Memory B cell (primary cell): Measurements from ENCODE around the gene NIPSNAP2.

Source experiments
- ATAC-seq: fragments of 150-1000 bp; cut with Tn5 transposase; 2 replicates; pipeline ENCODE4 v1.10.0; 2021; ENCODE audit warnings: low read depth, mild to moderate bottlenecking, moderate library complexity
- DNase-seq, 2 donors: peaks; one replicate each; pipeline ENCODE4 v3.0.0; 2022; ENCODE audit warnings: low spot score in 2 of 2
- H3K27ac Mint-ChIP-seq: one replicate; pipeline ENCODE4 v1.8.0; 2022; ENCODE audit warnings: mild to moderate bottlenecking, moderate library complexity, mixed read lengths
- H3K27me3 Mint-ChIP-seq: one replicate; pipeline ENCODE4 v1.8.0; 2022; ENCODE audit warnings: mixed read lengths
- H3K36me3 Mint-ChIP-seq: one replicate; pipeline ENCODE4 v1.8.0; 2022; ENCODE audit warnings: mild to moderate bottlenecking, mixed read lengths
- H3K4me1 Mint-ChIP-seq: one replicate; pipeline ENCODE4 v1.8.0; 2022; ENCODE audit warnings: mixed read lengths
- H3K4me3 Mint-ChIP-seq: one replicate; pipeline ENCODE4 v1.8.0; 2022; ENCODE audit warnings: mild to moderate bottlenecking, moderate library complexity, mixed read lengths
- H3K9me3 Mint-ChIP-seq: one replicate; pipeline ENCODE4 v1.8.0; 2022; ENCODE audit warnings: mixed read lengths

The NIPSNAP2 gene

DNA sequence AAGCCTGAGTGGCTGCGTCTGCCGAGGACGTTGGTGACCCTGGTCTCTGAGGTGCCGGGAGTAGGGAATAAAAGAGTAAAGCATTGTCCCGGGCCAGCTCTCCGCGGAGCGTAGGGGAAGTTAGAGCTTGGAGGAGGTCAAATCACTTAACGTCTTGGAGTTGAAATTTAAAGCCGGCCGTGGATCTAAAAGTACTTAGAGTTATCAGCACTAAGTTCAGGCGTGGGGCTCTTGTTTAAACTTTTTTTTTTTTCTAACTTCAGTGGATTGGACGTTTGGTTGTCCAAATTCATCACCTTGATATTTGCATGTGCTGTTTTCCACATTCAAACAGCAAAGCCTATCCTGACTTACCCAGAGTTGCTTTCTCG, 700 bp downstream of the NIPSNAP2 start:
- H3K4me3 Mint-ChIP-seq = peak overlapping the region; percentile 68
- peak overlapping the region; percentile 72 for H3K27ac Mint-ChIP-seq
- DNase-seq (no peak), ATAC-seq (no peak)
- peaks cover 30% of the 10 kb centered on the region for H3K4me1 Mint-ChIP-seq
- H3K9me3 Mint-ChIP-seq = no peaks in the 10 kb centered on the region
- H3K27me3 Mint-ChIP-seq = no peaks in the 10 kb centered on the region
- H3K36me3 Mint-ChIP-seq = peaks cover 12% of the 10 kb centered on the region

DNA sequence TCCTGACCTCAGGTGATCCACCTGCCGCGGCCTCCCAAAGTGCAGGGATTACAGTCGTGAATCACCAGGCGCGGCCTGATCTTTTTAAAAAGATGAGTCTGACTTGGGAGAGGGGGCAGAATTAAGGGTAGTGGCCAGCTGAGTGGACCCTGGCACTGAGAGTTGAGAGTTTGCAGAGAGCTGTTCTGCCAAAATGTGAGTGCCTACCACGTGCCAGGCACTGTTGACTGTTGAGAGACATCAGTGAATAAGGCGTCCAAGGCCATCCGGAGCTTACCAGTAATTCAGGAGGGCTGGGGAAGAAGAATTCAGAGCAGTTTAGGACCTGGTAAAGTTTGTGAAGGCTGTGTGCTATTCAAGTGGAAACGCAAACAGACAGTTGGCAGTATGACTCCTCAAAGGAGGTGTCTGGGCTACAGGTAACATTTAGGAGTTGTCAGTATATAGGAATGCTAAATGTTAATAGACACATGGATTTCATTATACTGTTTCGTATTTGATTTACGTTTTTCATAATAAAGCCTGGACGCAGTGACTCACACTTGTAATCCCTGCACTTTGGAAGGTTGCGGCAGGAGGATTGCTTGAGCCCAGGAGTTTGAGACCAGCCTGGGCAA, 1.5 kb downstream of the NIPSNAP2 start:
- H3K27me3 Mint-ChIP-seq = no peaks in the 10 kb centered on the region
- H3K36me3 Mint-ChIP-seq = peaks cover 15% of the 10 kb centered on the region
- peak overlapping the region; percentile 72 for H3K27ac Mint-ChIP-seq
- H3K4me1 Mint-ChIP-seq = peaks cover 35% of the 10 kb centered on the region
- DNase-seq (no peak), ATAC-seq (no peak)
- peak overlapping the region; percentile 32 for H3K4me3 Mint-ChIP-seq
- H3K9me3 Mint-ChIP-seq = no peaks in the 10 kb centered on the region

DNA sequence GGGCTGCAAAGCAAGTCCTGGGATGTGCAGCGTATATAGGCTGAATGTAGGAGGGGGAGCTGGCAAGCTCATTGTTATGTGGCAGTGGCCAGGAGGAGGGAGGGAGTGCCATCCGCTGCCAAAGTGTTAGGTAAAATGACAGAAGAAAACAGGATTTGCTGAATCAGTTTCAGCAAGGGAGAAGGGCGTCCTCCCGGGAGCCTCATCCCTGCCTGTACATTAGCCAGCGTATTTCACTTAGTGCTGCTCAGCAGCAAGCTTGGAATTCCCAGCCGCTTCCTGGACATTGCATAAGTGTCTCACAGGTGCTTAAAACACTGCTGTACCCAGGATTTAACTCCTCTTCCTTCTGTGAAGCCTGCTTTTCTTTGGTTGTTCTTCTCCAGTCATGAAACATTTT, 2.5 kb downstream of the NIPSNAP2 start:
- H3K4me3 Mint-ChIP-seq = no peak overlapping the region
- ATAC-seq = no peak

DNA sequence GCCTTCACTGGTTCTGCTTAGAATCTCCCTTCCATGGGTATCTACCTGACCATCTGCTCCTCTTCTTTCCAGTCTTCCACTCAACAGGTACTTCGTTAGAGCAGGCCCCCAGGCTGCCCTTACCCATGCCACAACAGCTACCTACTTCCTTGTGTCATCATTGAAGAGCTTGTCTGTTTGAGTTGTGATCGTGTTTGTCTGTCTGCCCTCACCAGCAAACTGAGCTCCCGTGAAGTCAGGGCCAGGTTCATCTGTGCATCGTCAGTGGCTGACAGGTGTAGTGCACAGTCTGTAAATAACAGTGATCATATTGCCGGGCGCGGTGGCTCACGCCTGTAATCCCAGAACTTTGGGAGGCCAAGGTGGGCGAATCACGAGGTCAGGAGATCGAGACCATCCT, 5.0 kb downstream of the NIPSNAP2 start:
- Mint-ChIP-seq H3K27ac (no peak overlapping the region), H3K27me3 (no peaks in the 10 kb centered on the region), H3K36me3 (peaks cover 15% of the 10 kb centered on the region), H3K9me3 (no peaks in the 10 kb centered on the region), H3K4me1 (peaks cover 26% of the 10 kb centered on the region), H3K4me3 (no peak overlapping the region)
- ATAC-seq = no peak
- DNase-seq = no peak

More for the DNA sequence above, 2.5 kb downstream of the NIPSNAP2 start:
- no peak for DNase-seq
- no peaks in the 10 kb centered on the region for H3K9me3 Mint-ChIP-seq
- H3K27ac Mint-ChIP-seq = peak overlapping the region; percentile 30
- H3K4me1 Mint-ChIP-seq = peaks cover 35% of the 10 kb centered on the region
- peaks cover 15% of the 10 kb centered on the region for H3K36me3 Mint-ChIP-seq
- no peaks in the 10 kb centered on the region for H3K27me3 Mint-ChIP-seq

DNA sequence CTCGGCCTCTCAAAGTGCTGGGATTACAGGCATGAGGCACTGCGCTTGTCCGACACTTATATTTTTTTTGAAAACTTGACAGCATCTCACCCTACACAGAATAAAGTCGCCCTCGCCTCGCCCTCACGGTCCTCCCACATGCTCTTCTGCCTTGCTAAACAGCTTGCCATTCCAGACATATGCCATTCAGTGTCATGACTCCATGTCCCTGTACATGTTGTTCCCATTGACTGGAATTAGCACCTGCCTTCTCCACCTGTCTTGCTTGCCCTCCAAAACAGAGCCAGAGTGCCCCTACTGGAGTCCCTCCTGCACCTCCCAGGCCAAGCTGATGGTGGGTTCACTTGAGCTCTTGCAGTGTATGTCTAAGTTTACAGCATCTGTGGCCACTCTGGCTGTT, 6.2 kb downstream of the NIPSNAP2 start:
- peaks cover 15% of the 10 kb centered on the region for H3K36me3 Mint-ChIP-seq
- H3K9me3 Mint-ChIP-seq = no peaks in the 10 kb centered on the region
- DNase-seq (no peak), ATAC-seq (no peak)
- H3K4me3 Mint-ChIP-seq = no peak overlapping the region
- H3K27ac Mint-ChIP-seq = no peak overlapping the region
- peaks cover 29% of the 10 kb centered on the region for H3K4me1 Mint-ChIP-seq
- no peaks in the 10 kb centered on the region for H3K27me3 Mint-ChIP-seq

DNA sequence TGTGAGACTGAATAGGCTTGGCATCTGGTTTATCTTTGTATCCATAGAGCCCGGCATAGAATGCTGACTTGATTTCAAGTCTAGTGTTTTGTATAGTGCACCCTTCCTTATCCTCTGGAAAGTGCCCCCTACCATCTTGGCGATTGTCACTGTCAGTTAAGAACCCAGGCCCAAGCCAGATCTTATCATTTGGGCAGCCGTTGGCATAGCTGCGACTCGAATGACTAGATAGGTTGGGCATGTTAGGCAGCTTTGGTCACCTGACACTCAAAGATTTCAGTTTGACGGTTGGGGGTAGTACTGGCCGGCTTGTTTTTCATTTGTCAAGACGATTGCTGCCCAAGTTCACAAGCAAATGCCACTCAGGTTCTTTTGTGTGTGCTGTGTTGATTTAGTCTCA, 6.6 kb downstream of the NIPSNAP2 start:
- no peak for DNase-seq
- Mint-ChIP-seq H3K27me3 (no peaks in the 10 kb centered on the region), H3K36me3 (peaks cover 15% of the 10 kb centered on the region), H3K4me3 (no peak overlapping the region), H3K27ac (no peak overlapping the region), H3K9me3 (no peaks in the 10 kb centered on the region), H3K4me1 (peaks cover 25% of the 10 kb centered on the region)
- no peak for ATAC-seq

DNA sequence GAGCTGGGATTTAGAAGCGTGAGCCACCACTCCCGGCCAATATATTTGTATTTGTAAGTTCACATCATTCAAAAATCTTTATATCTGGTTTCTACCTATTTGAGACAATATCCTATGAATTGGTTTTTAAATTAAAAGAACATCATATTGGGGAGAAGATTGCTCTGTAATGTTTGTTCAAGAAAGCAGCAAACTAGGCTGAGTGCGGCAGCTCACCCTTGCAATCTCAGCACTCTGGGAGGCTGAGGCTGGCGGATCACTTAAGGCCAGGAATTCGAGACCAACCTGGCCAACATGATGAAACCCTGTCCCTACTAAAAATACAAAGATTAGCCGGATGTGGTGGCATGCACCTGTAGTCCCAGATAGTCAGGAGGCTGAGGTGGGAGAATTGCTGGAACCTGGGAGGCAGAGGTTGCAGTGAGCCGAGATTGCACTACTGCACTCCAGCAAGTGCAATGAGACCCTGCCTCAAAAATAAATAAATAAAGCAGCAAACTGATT, 9.4 kb downstream of the NIPSNAP2 start:
- Mint-ChIP-seq H3K27me3 (no peaks in the 10 kb centered on the region), H3K27ac (no peak overlapping the region), H3K4me3 (no peak overlapping the region), H3K36me3 (peaks cover 19% of the 10 kb centered on the region), H3K9me3 (no peaks in the 10 kb centered on the region), H3K4me1 (peaks cover 19% of the 10 kb centered on the region)
- DNase-seq = no peak
- ATAC-seq = no peak

DNA sequence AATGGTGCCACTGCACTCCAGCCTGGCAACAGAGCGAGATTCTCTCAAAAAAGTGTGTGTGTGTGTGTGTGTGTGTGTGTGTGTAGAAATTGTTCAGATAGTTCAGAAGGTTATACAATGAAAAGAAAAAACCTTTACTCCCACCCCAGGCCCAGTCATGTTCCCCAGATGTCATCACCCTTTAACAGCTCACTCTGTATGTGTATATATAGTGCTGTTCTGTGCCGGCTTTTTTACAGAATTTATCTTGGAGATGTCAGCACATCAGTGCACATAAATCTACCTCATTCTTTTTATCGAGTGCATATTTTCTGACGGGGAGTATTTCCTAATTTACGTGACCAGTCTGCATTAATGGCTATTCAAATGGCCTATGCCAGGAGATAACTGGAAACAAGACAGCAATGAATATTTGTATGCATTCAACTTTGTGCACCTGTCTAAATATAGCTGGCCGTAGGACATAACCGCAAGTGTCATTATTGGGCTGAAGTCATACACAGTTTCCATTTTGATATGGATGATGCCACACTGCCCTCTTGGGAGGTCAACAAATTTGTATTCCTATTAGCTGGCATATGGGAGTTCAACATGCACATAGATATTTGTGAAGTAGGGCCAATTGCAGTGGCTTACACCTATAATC, 11.7 kb downstream of the NIPSNAP2 start:
- H3K4me1 Mint-ChIP-seq = peaks cover 5% of the 10 kb centered on the region
- no peak for DNase-seq
- H3K9me3 Mint-ChIP-seq = no peaks in the 10 kb centered on the region
- no peak overlapping the region for H3K4me3 Mint-ChIP-seq
- H3K27ac Mint-ChIP-seq = peak overlapping the region; percentile 11
- no peaks in the 10 kb centered on the region for H3K27me3 Mint-ChIP-seq
- ATAC-seq = no peak
- H3K36me3 Mint-ChIP-seq = peaks cover 27% of the 10 kb centered on the region

DNA sequence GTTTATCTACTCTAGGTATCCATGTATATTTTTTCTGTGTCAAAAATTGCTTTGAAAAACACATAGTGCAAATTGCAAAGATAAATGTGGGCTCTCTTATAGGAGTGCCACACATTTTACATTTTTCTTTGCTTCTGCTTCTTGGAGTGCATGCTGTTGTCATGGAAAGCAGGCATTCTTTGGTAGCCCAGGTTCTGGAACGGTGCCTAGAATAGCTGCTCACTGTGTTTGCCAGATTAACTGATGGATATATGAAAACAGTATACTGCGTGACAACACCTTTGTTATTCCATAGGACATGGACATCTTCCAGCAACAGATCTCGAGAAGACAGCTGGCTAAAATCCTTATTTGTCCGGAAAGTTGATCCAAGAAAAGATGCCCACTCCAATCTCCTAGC, 13.4 kb downstream of the NIPSNAP2 start:
- H3K36me3 Mint-ChIP-seq = peaks cover 29% of the 10 kb centered on the region
- no peak overlapping the region for H3K27ac Mint-ChIP-seq
- H3K9me3 Mint-ChIP-seq = no peaks in the 10 kb centered on the region
- H3K4me1 Mint-ChIP-seq = peaks cover 5% of the 10 kb centered on the region
- no peak for DNase-seq
- ATAC-seq = no peak
- H3K27me3 Mint-ChIP-seq = no peaks in the 10 kb centered on the region
- H3K4me3 Mint-ChIP-seq = no peak overlapping the region

DNA sequence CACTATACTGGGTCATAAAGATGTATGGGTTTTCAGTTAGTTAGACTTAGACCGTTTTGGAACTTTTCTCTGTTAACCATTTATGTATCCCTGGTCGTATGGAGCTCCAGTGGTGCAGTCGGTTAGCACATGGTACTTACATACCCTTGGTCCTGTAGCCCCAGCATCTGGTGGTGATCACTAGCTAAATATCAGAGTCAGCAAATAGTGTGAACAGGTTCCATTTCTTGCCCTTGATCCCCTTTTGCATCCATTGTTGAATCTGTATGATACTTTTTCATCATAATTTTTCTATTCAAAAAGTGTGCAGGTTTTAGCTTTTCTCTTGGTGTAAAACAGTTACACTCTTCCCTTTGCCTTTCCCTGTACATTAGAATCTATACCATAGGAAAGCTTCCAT, 15.9 kb downstream of the NIPSNAP2 start:
- peaks cover 31% of the 10 kb centered on the region for H3K36me3 Mint-ChIP-seq
- no peaks in the 10 kb centered on the region for H3K9me3 Mint-ChIP-seq
- no peaks in the 10 kb centered on the region for H3K27me3 Mint-ChIP-seq
- DNase-seq (no peak), ATAC-seq (no peak)
- H3K4me3 Mint-ChIP-seq = no peak overlapping the region
- peaks cover 4% of the 10 kb centered on the region for H3K4me1 Mint-ChIP-seq
- H3K27ac Mint-ChIP-seq = no peak overlapping the region

DNA sequence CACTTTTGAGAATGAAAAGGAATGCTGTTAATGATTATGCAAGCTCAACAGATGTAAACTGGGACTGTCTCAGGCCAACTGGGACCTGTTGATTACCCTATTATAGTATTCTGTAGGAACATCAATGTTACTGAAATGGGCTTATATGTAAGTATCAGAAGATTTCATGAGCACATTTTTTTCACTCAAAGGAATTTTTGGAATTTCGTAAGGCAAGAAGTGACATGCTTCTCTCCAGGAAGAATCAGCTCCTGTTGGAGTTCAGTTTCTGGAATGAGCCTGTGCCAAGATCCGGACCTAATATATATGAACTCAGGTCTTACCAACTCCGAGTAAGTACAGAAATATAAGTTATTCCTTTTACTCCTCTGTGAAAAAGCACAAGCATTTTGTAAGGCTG, 19.2 kb downstream of the NIPSNAP2 start:
- Mint-ChIP-seq H3K4me3 (no peak overlapping the region), H3K27me3 (no peaks in the 10 kb centered on the region), H3K9me3 (no peaks in the 10 kb centered on the region), H3K27ac (no peak overlapping the region), H3K36me3 (peaks cover 32% of the 10 kb centered on the region), H3K4me1 (no peaks in the 10 kb centered on the region)
- no peak for ATAC-seq
- DNase-seq = no peak

DNA sequence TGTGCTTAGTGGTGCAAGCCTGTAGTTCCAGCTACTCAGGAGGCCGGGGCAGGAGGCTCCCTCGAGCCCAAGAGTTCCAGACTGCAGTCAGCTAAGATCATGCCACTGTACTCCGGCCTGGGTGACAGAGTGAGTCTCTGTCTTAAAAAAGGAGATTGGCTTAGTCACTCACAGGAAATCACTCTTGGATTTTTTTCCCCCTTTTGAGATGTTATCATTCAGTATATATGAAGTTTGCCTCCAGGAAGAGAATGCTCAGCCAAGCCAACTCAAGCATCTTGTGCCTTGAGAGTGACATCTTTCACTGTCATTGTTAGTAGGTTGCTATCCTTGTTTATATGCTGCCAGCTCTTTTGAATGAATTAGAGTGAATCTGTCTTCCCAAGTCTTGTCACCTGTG, 28.0 kb downstream of the NIPSNAP2 start:
- H3K27me3 Mint-ChIP-seq = no peaks in the 10 kb centered on the region
- H3K36me3 Mint-ChIP-seq = peaks cover 34% of the 10 kb centered on the region
- H3K4me3 Mint-ChIP-seq = no peak overlapping the region
- no peak overlapping the region for H3K27ac Mint-ChIP-seq
- no peak for DNase-seq
- no peak for ATAC-seq
- H3K9me3 Mint-ChIP-seq = no peaks in the 10 kb centered on the region
- H3K4me1 Mint-ChIP-seq = no peaks in the 10 kb centered on the region

DNA sequence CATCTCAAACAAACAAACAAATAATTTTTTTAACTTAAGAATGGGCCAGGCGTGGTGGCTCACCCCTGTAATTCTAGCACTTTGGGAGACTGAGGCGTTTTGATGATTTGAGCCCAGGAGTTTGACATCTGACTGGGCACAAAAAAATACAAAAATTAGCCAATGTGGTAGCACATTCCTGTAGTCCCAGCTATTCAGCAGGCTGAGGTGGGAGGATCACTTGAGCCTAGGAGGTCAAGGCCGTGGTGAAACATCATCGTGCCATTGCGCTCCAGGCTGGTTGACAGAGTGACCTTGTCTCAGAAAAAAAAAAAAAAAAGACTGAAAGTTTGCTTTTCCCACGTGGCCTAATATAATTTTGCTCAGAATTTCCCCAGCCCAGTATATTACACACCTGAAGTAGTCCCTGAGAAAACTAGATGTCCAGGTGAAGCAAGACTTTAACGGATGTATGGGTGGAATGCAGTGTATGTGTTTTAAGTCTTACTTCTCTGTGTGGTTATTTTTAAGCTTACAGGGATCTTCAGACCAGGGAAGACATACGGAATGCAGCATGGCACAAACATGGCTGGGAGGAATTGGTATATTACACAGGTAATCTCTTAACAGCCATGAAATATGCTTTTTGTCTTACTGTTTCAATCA, 32.6 kb downstream of the NIPSNAP2 start:
- Mint-ChIP-seq H3K27ac (no peak overlapping the region), H3K27me3 (no peaks in the 10 kb centered on the region), H3K36me3 (peaks cover 24% of the 10 kb centered on the region), H3K9me3 (no peaks in the 10 kb centered on the region), H3K4me3 (no peak overlapping the region), H3K4me1 (no peaks in the 10 kb centered on the region)
- DNase-seq (no peak), ATAC-seq (no peak)

DNA sequence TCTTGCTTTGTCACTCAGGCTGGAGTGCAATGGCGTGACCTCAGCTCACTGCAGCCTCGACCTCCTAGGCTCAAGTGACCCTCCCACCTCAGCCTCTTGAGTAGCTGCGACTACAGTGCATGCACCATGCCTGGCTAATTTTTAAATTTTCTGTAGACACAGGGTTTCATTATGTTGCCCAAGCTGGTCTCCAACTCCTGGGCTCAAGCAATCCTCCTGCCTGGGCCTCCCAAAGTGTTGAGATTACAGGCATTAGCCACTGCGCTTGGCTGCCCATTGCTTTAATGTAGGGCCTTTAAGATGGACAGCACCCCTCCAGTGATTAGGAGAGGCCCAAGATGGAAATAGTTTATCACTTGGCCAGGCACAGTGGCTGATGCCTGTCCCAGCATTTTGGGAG, 39.4 kb downstream of the NIPSNAP2 start:
- Mint-ChIP-seq H3K27me3 (no peaks in the 10 kb centered on the region), H3K36me3 (peaks cover 5% of the 10 kb centered on the region), H3K4me3 (no peak overlapping the region), H3K27ac (no peak overlapping the region), H3K9me3 (no peaks in the 10 kb centered on the region), H3K4me1 (peaks cover 2% of the 10 kb centered on the region)
- DNase-seq (no peak), ATAC-seq (no peak)
